Esophagus squamous epithelium (tissue), 5 donors: ENCODE data around the gene CTNND2. TPM values are rescaled to one million over a fixed set of nuclear protein-coding genes. Genes with fewer than 3 reads are reported as not detected.

Experiments used
- DNase-seq: peaks from one replicate; lab custom pipeline; 2025; lab: John Stamatoyannopoulos, UW
- H3K27ac ChIP-seq, 4 donors: fragments of 200-600 bp; sonication (generic); one replicate each; pipeline ENCODE4 v1.5.1; 2016 to 2019; ENCODE audit warnings: mild to moderate bottlenecking in 1 of 4
- H3K27me3 ChIP-seq, 4 donors: fragments of 200-600 bp; sonication (generic); 1 replicate in 3 of 4; 2 replicates in 1 of 4; pipeline versions ENCODE4 v1.5.1 to v1.6.0; 2017 to 2021; ENCODE audit warnings: antibody characterized with exemption in 1 of 4
- H3K36me3 ChIP-seq, 3 donors: fragments of 200-600 bp; sonication (generic); one replicate each; pipeline ENCODE4 v1.5.1; 2016 to 2019
- H3K4me1 ChIP-seq, 3 donors: fragments of 200-600 bp; sonication (generic); one replicate each; pipeline ENCODE4 v1.5.1; 2017 to 2019
- H3K4me3 ChIP-seq, 4 donors: fragments of 200-600 bp; sonication (generic); 1 replicate in 3 of 4; 2 replicates in 1 of 4; pipeline ENCODE4 v1.5.1; 2016 to 2019; ENCODE audit warnings: mild to moderate bottlenecking in 2 of 4, moderate library complexity in 1 of 4
- H3K9me3 ChIP-seq, 3 donors: fragments of 200-600 bp; sonication (generic); one replicate each; pipeline ENCODE4 v1.5.1; 2016 to 2019
- POLR2A ChIP-seq, 4 donors: fragments of 450-650 bp; IDR thresholded peaks; one replicate each; pipeline ENCODE4 v1.6.1; 2017; ENCODE audit warnings: antibody characterized with exemption in 4 of 4, mild to moderate bottlenecking in 4 of 4, moderate library complexity in 3 of 4
- WGBS, 2 donors: methylation state at CpG; one replicate each; pipeline ENCODE4 v1.1.5; 2018; 5-methylcytosine and 5-hydroxymethylcytosine counted together
- intact Hi-C: fragments of 100-400 bp; cut with DNase I; formaldehyde crosslinking; loops from one replicate; pipeline ENCODE4 v1.15.0; 2022
- total RNA-seq, 4 donors: library from RNA; depleted of rRNA; stranded (reverse); fragments of >200 nt; gene quantifications; one replicate each; pipeline ENCODE4 v1.1.0, GENCODE V29; 2016
- TF ChIP-seq, protein P1 (sequence below), 6 experiments: fragments of 450-650 bp in 4 of 6; fragments of 200-600 bp in 2 of 6; sonication (generic) in 2 of 6; IDR thresholded peaks; one replicate each; pipeline ENCODE4 v1.5.1; 2016 to 2019; ENCODE audit warnings: antibody characterized with exemption in 6 of 6, mild to moderate bottlenecking in 4 of 6, moderate library complexity in 4 of 6
- donor health status: DM: yes; HTN: yes; CAD: no.

The CTNND2 gene
- total RNA-seq, 4 donors from 2014 or later = 0.38 to 0.50 TPM; not detected in 2

DNA sequence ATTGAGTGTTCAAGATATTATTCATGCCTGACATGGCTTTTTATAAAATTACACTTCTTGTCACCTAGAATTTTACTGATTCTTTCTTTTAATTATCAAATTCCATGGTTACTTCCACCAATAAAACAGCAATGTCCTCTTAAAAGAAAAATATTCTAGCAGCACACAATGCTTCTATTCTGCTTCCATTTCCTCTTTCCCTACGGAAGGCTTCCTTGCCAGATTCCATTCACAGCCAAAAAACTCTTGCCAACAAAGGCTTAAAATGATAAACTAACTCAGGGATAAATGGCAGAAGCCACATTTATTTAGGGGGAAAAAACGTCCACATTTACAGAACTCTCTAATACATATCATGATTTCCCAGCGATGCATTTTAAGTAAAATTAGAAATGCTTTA, 111.6 kb downstream of the CTNND2 start:
- TF ChIP-seq POLR2A (IDR thresholded peaks at IDR 0.05) = no peak
- TF ChIP-seq, protein P1, sequence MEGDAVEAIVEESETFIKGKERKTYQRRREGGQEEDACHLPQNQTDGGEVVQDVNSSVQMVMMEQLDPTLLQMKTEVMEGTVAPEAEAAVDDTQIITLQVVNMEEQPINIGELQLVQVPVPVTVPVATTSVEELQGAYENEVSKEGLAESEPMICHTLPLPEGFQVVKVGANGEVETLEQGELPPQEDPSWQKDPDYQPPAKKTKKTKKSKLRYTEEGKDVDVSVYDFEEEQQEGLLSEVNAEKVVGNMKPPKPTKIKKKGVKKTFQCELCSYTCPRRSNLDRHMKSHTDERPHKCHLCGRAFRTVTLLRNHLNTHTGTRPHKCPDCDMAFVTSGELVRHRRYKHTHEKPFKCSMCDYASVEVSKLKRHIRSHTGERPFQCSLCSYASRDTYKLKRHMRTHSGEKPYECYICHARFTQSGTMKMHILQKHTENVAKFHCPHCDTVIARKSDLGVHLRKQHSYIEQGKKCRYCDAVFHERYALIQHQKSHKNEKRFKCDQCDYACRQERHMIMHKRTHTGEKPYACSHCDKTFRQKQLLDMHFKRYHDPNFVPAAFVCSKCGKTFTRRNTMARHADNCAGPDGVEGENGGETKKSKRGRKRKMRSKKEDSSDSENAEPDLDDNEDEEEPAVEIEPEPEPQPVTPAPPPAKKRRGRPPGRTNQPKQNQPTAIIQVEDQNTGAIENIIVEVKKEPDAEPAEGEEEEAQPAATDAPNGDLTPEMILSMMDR (IDR thresholded peaks at IDR 0.05) = no peak
- no peak for DNase-seq
- intact Hi-C loops = no loop called here
- Histone ChIP-seq H3K27ac (no peak overlapping the region), H3K4me1 (no peaks in the 10 kb centered on the region), H3K9me3 (no peaks in the 10 kb centered on the region), H3K4me3 (no peak overlapping the region), H3K36me3 (no peaks in the 10 kb centered on the region), H3K27me3 (no peaks in the 10 kb centered on the region)
- WGBS, 2 donors = 27 to 39% methylated on average over 3 of the region's 3 CpGs

DNA sequence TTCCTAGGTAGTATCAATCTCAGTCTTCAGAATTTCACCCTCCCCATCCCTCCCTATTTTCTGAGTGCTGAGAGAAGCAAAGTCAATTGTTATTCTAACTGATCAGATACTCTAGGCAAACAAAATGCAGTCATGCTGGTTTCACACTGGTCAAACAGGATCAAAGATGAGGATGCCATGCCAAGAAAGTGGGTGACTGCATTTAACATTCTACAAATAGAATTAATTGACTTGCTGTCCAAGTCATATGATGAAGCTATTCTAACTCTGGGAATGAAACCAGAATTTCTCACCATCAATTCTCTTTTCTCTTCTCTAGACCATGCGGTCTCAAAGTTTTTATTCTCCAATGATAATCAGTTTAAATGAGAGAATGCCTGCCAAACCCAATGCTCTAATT, 112.5 kb downstream of the CTNND2 start:
- H3K9me3 ChIP-seq = no peaks in the 10 kb centered on the region

DNA sequence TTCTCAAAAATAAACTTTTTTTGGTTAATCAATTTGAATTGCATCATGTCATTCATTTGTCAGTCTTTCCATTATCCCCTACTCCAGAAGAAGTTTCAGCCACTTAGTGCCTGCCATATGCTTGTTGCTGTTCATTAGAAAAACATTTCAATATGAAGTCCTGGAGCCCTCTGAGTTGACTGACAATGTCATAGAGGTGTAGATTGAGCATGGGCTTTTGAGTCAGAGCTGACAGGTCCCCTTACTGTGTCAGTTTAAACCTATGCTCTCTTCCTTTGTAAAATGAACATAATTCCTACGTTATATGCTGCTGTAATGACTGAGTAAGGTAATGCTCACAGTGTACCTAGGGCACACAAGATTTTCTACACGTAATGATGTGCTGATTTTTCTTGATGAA, 114.0 kb downstream of the CTNND2 start:
- 36 to 38% methylated on average over 2 of the region's 2 CpGs for WGBS, 2 donors
- H3K9me3 ChIP-seq = no peaks in the 10 kb centered on the region
- no peak overlapping the region for H3K4me3 ChIP-seq
- no peaks in the 10 kb centered on the region for H3K27me3 ChIP-seq
- DNase-seq = no peak
- H3K4me1 ChIP-seq = no peaks in the 10 kb centered on the region
- H3K27ac ChIP-seq = no peak overlapping the region
- no peaks in the 10 kb centered on the region for H3K36me3 ChIP-seq
- TF ChIP-seq POLR2A (IDR thresholded peaks at IDR 0.05) = no peak
- TF ChIP-seq, protein P1 (IDR thresholded peaks at IDR 0.05) = no peak
- intact Hi-C loops = no loop called here

More for the DNA sequence above, 112.5 kb downstream of the CTNND2 start:
- no peaks in the 10 kb centered on the region for H3K27me3 ChIP-seq
- no peak overlapping the region for H3K27ac ChIP-seq
- H3K4me1 ChIP-seq = no peaks in the 10 kb centered on the region
- intact Hi-C loops = no loop called here
- H3K4me3 ChIP-seq = no peak overlapping the region
- H3K36me3 ChIP-seq = no peaks in the 10 kb centered on the region
- TF ChIP-seq, protein P1 (IDR thresholded peaks at IDR 0.05) = no peak
- no peak for TF ChIP-seq POLR2A (IDR thresholded peaks at IDR 0.05)
- DNase-seq = no peak
- 41 to 76% methylated on average over 1 of the region's 1 CpG for WGBS, 2 donors

DNA sequence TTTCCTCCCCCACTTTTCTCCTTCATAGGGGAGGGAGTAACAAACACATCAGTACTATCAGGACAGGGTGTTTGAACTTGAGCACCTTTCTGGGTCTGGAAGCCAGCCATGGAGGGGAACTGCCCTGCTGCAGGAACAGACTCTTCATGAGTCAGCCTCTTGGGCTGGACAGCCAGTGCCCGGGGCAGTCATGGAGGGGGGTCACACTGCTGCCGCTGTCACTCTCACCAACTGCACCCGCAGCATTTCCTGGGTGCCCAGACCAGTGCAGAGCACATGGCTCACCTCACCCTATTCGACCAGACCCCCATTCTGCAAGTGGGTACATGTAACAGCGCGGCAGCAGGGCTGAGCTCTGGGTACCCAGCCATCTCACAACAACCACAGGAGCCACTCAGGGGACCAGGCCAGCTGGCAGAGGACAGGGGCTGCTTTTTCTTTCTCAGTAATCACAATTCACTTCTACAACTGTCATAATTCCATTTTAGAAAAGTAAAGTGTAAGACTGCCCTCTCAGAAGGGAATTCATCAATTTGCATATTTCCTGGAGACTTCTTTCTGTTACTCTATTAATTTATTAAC, 118.4 kb downstream of the CTNND2 start:
- H3K4me1 ChIP-seq = no peaks in the 10 kb centered on the region
- TF ChIP-seq, protein P1 (IDR thresholded peaks at IDR 0.05) = no peak
- TF ChIP-seq POLR2A (IDR thresholded peaks at IDR 0.05) = no peak
- no peaks in the 10 kb centered on the region for H3K36me3 ChIP-seq
- H3K27ac ChIP-seq = no peak overlapping the region
- no peaks in the 10 kb centered on the region for H3K27me3 ChIP-seq
- intact Hi-C loops = no loop called here
- 69% methylated on average over 6 of the region's 6 CpGs; no CpG with 5 or more reads in 1 of the 2 donors for WGBS, 2 donors
- no peak for DNase-seq
- peaks cover 0 to 4% (median 0%) of the 10 kb centered on the region in 3 donors for H3K9me3 ChIP-seq
- no peak overlapping the region for H3K4me3 ChIP-seq

DNA sequence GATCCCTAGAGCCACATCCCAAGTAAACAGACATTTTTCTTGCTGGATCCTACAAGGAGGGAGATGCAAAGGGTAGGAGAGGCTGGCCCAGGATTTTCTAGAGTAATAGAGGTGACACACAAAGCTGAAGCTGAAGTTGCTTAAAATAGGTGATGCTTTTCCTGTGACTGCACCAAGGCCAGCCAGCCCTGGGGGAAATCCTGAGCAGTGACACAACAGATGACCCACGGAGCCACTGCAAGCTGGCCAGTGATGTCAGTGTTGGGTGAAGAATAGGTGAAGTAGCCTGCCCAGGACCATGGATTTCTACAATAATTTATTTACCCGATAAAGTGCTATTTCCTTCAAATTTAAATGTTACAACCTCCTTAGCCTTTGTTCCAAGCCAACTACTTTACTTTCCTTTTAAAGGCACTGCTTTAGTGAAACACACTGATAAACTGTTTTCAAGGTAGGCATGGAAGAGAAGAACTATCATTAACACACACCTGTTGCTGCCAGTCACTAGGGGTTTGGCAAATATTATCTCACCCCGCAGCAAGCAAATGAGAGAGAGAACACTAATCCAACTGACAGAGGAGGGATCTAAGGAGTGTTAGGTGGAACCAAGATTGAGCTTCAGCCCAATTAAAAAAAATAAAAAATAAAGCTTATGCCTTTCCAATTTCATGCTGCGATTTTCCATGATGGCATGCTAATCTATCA, 123.5 kb downstream of the CTNND2 start:
- H3K27me3 ChIP-seq = no peaks in the 10 kb centered on the region
- 69 to 81% methylated on average over 3 to 4 of the region's 4 CpGs for WGBS, 2 donors
- DNase-seq = no peak
- no peak overlapping the region for H3K27ac ChIP-seq
- intact Hi-C loops = no loop called here
- H3K4me1 ChIP-seq = no peaks in the 10 kb centered on the region
- peaks cover 0 to 4% (median 0%) of the 10 kb centered on the region in 3 donors for H3K9me3 ChIP-seq
- no peak overlapping the region for H3K4me3 ChIP-seq
- no peaks in the 10 kb centered on the region for H3K36me3 ChIP-seq
- TF ChIP-seq, protein P1 (IDR thresholded peaks at IDR 0.05) = no peak
- TF ChIP-seq POLR2A (IDR thresholded peaks at IDR 0.05) = no peak
